Fibroblast of upper back skin (primary cell): Measurements from ENCODE around the gene TRIM9.
A peak's percentile ranks its signal among the peaks of the same experiment; 100 is the strongest.

Experiments used
- DNase-seq: peaks from one replicate; pipeline ENCODE4 v3.0.0-alpha.2; 2013

The TRIM9 gene

GRCh38 chr14:51092965-51093364, 1.9 kb downstream of the TRIM9 start:
- DNase-seq, result no peak

- DNase-seq, result no peak
Observed at GRCh38 chr14:51089278-51089677, 5.6 kb downstream of the TRIM9 start.

GRCh38 chr14:51087031-51087441, 7.9 kb downstream of the TRIM9 start:
- DNase-seq, result no peak

GRCh38 chr14:51086044-51086443, 8.9 kb downstream of the TRIM9 start:
- no peak for DNase-seq

- no peak for DNase-seq
Observed at GRCh38 chr14:51084962-51085361, 9.9 kb downstream of the TRIM9 start.

GRCh38 chr14:51084507-51084906, 10.4 kb downstream of the TRIM9 start:
- DNase-seq, result no peak

- peak; percentile 77 for DNase-seq
Observed at GRCh38 chr14:51082349-51082748, 12.6 kb downstream of the TRIM9 start.

- no peak for DNase-seq
Observed at GRCh38 chr14:51081712-51082111, 13.2 kb downstream of the TRIM9 start.

GRCh38 chr14:51081209-51081608, 13.7 kb downstream of the TRIM9 start:
- DNase-seq, result no peak

- DNase-seq, result no peak
Observed at GRCh38 chr14:51080645-51081044, 14.3 kb downstream of the TRIM9 start.

GRCh38 chr14:51079489-51079888, 15.4 kb downstream of the TRIM9 start:
- no peak for DNase-seq

- DNase-seq, result no peak
Observed at GRCh38 chr14:51079085-51079484, 15.8 kb downstream of the TRIM9 start.

GRCh38 chr14:51074701-51075385, 20.1 kb downstream of the TRIM9 start:
- DNase-seq, result no peak

- peak; percentile 43 for DNase-seq
Observed at GRCh38 chr14:51073731-51074130, 21.2 kb downstream of the TRIM9 start.

- DNase-seq, result no peak
Observed at GRCh38 chr14:51072976-51073375, 21.9 kb downstream of the TRIM9 start.

GRCh38 chr14:51071857-51072256, 23.0 kb downstream of the TRIM9 start:
- peak; percentile 52 for DNase-seq

- peak; percentile 77 for DNase-seq
Observed at GRCh38 chr14:51070726-51071125, 24.2 kb downstream of the TRIM9 start.

GRCh38 chr14:51069055-51069454, 25.9 kb downstream of the TRIM9 start:
- DNase-seq, result peak; percentile 61

- no peak for DNase-seq
Observed at GRCh38 chr14:51068268-51068667, 26.6 kb downstream of the TRIM9 start.

- no peak for DNase-seq
Observed at GRCh38 chr14:51067295-51067694, 27.6 kb downstream of the TRIM9 start.

- DNase-seq, result no peak
Observed at GRCh38 chr14:51066576-51066975, 28.3 kb downstream of the TRIM9 start.

- DNase-seq, result no peak
Observed at GRCh38 chr14:51059032-51059431, 35.9 kb downstream of the TRIM9 start.

- DNase-seq, result no peak
Observed at GRCh38 chr14:51058382-51058781, 36.5 kb downstream of the TRIM9 start.

GRCh38 chr14:51056421-51056820, 38.5 kb downstream of the TRIM9 start:
- DNase-seq, result no peak

- DNase-seq, result no peak
Observed at GRCh38 chr14:51053157-51053556, 41.7 kb downstream of the TRIM9 start.
